RWPE2 (cell line): ENCODE results near the gene KDM7A.

Experiments
- ATAC-seq: fragments of 200-7000 bp; cut with Tn5 transposase; 3 replicates; pipeline ENCODE4 v1.9.1; 2021; ENCODE audit warnings: low read depth
- DNase-seq: peaks from one replicate; pipeline ENCODE4 v3.0.0-alpha.2; 2020; ENCODE audit warnings: low spot score
- H3K27ac ChIP-seq: fragments of 450-650 bp; 2 replicates; pipeline ENCODE4 v1.5.1; 2017; ENCODE audit warnings: mild to moderate bottlenecking; ENCODE audit not compliant: poor library complexity, severe bottlenecking
- H3K27me3 ChIP-seq: fragments of 250-450 bp; sonication (Bioruptor Pico); 2 replicates; pipeline ENCODE4 v1.5.1; 2021; ENCODE audit warnings: mild to moderate bottlenecking, moderate library complexity; ENCODE audit not compliant: insufficient read depth, poor library complexity, severe bottlenecking
- H3K36me3 ChIP-seq: fragments of 250-450 bp; sonication (Bioruptor Pico); 2 replicates; pipeline ENCODE4 v1.5.1; 2020; ENCODE audit warnings: low read depth, mild to moderate bottlenecking, moderate library complexity
- H3K4me1 ChIP-seq: fragments of 250-450 bp; sonication (Bioruptor Pico); 2 replicates; pipeline ENCODE4 v1.5.1; 2021; ENCODE audit warnings: mild to moderate bottlenecking, moderate library complexity; ENCODE audit not compliant: insufficient read depth, poor library complexity, severe bottlenecking
- H3K4me3 ChIP-seq: fragments of 250-450 bp; sonication (Bioruptor Pico); 2 replicates; pipeline ENCODE4 v1.5.1; 2021; ENCODE audit warnings: mild to moderate bottlenecking, moderate library complexity; ENCODE audit not compliant: severe bottlenecking
- H3K9me3 ChIP-seq: fragments of 250-450 bp; sonication (Bioruptor Pico); 2 replicates; pipeline ENCODE4 v1.5.1; 2021; ENCODE audit warnings: mild to moderate bottlenecking, moderate library complexity; ENCODE audit not compliant: severe bottlenecking
- CTCF ChIP-seq: fragments of 450-650 bp; IDR thresholded peaks from one replicate; pipeline ENCODE4 v1.5.1; 2017; ENCODE audit warnings: mild to moderate bottlenecking, moderate library complexity; ENCODE audit not compliant: poor library complexity, severe bottlenecking

The KDM7A gene

DNA sequence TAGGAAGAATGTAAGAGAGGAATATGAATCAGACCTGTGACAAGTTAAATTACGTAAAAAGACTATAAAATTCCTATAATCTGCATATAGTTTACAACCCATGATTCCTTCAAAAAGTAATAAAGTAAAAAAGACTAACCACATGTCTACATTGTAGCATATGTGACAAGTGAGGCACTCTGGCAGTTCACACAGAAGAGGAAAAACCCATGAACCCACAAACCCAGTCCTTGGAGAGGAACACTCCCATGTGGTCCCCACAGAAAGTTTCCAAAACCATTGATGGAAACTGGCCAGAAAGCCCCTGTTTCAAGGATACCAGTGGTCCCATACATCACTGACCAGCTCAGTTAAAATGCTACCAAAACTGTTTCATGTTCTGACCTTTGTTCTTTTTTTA lies 15.7 kb downstream of the KDM7A start:
- Histone ChIP-seq H3K27me3 (no peaks in the 10 kb centered on the region), H3K9me3 (no peaks in the 10 kb centered on the region), H3K27ac (no peak overlapping the region), H3K4me3 (no peak overlapping the region), H3K4me1 (peaks cover 22% of the 10 kb centered on the region), H3K36me3 (no peaks in the 10 kb centered on the region)
- DNase-seq (no peak), ATAC-seq (no peak)
- TF ChIP-seq CTCF: no peak

GRCh38 chr7:140160308-140160707 lies 16.5 kb downstream of the KDM7A start:
- ATAC-seq: no peak
- Histone ChIP-seq H3K36me3 (no peaks in the 10 kb centered on the region), H3K4me3 (no peak overlapping the region), H3K27ac (no peak overlapping the region), H3K9me3 (no peaks in the 10 kb centered on the region), H3K27me3 (no peaks in the 10 kb centered on the region), H3K4me1 (peaks cover 15% of the 10 kb centered on the region)
- TF ChIP-seq CTCF: no peak
- no peak for DNase-seq

GRCh38 chr7:140159497-140159896 lies 17.3 kb downstream of the KDM7A start:
- Histone ChIP-seq H3K36me3 (no peaks in the 10 kb centered on the region), H3K9me3 (no peaks in the 10 kb centered on the region), H3K27me3 (no peaks in the 10 kb centered on the region), H3K27ac (no peak overlapping the region), H3K4me3 (no peak overlapping the region), H3K4me1 (peaks cover 7% of the 10 kb centered on the region)
- ATAC-seq: no peak
- no peak for DNase-seq
- TF ChIP-seq CTCF: no peak

- Histone ChIP-seq H3K27me3 (no peaks in the 10 kb centered on the region), H3K36me3 (no peaks in the 10 kb centered on the region), H3K27ac (no peak overlapping the region), H3K4me3 (no peak overlapping the region), H3K9me3 (no peaks in the 10 kb centered on the region), H3K4me1 (peaks cover 5% of the 10 kb centered on the region)
- no peak for TF ChIP-seq CTCF
- peak; percentile 66; the same call in 2 of the 3 replicates for ATAC-seq
- DNase-seq: no peak
Observed at GRCh38 chr7:140156460-140157080, 20.2 kb downstream of the KDM7A start.

GRCh38 chr7:140155428-140155827 lies 21.4 kb downstream of the KDM7A start:
- no peak for DNase-seq

More at GRCh38 chr7:140155428-140155827, 21.4 kb downstream of the KDM7A start:
- TF ChIP-seq CTCF: no peak
- H3K4me3 ChIP-seq: no peak overlapping the region
- H3K27ac ChIP-seq: no peak overlapping the region
- peaks cover 5% of the 10 kb centered on the region for H3K4me1 ChIP-seq
- no peaks in the 10 kb centered on the region for H3K27me3 ChIP-seq
- no peak for ATAC-seq
- no peaks in the 10 kb centered on the region for H3K9me3 ChIP-seq
- no peaks in the 10 kb centered on the region for H3K36me3 ChIP-seq
